K562 (cell line): Measurements from ENCODE around the gene TSPAN13. TPM values are rescaled to one million over a fixed set of nuclear protein-coding genes. Genes with fewer than 3 reads are reported as not detected.
A peak's percentile ranks its signal among the peaks of the same experiment; 100 is the strongest.

Experiments used
- CCNT2 ChIP-seq: IDR thresholded peaks from 2 replicates; pipeline ENCODE4 v1.6.1; 2011; ENCODE audit warnings: borderline replicate concordance, low read depth, mild to moderate bottlenecking, moderate library complexity, mixed read lengths, low read length; ENCODE audit not compliant: insufficient read length; ENCODE audit errors: extremely low read depth
- E2F3 ChIP-seq: fragments of 250-450 bp; sonication (Bioruptor Pico); IDR thresholded peaks from 2 replicates; pipeline ENCODE4 v1.4.0; 2020; ENCODE audit warnings: mild to moderate bottlenecking
- MIER1 ChIP-seq: fragments of 450-650 bp; IDR thresholded peaks from 2 replicates; pipeline ENCODE4 v1.6.1; 2016; ENCODE audit warnings: antibody characterized with exemption, mild to moderate bottlenecking, low read depth
- NFE2L1 ChIP-seq: fragments of 450-650 bp; IDR thresholded peaks from 2 replicates; pipeline ENCODE4 v1.6.1; 2016; ENCODE audit warnings: missing genetic modification characterization, low read depth, mild to moderate bottlenecking, missing compliant biosample characterization, moderate library complexity, borderline replicate concordance
- PHF20 ChIP-seq: fragments of 450-650 bp; IDR thresholded peaks from 2 replicates; pipeline ENCODE4 v1.6.1; 2018; ENCODE audit not compliant: partially characterized antibody
- POLR2A ChIP-seq: fragments of 450-650 bp; conservative IDR thresholded peaks from 2 replicates; pipeline ENCODE4 v1.6.1; 2016
- RAD51 ChIP-seq: fragments of 450-650 bp; IDR thresholded peaks from 2 replicates; pipeline ENCODE4 v1.7.1; 2016; ENCODE audit warnings: low read depth, mild to moderate bottlenecking, borderline replicate concordance
- RFX1 ChIP-seq: fragments of 450-650 bp; IDR thresholded peaks from 2 replicates; pipeline ENCODE4 v1.6.1; 2016; ENCODE audit warnings: mild to moderate bottlenecking, moderate library complexity
- TAL1 ChIP-seq: fragments of 450-650 bp; IDR thresholded peaks from 2 replicates; pipeline ENCODE4 v1.6.1; 2016; ENCODE audit warnings: mild to moderate bottlenecking
- ZBTB7A ChIP-seq: IDR thresholded peaks from 2 replicates; pipeline ENCODE4 v1.6.1; 2011; ENCODE audit warnings: low read depth, mild to moderate bottlenecking, low read length, moderate library complexity, borderline replicate concordance; ENCODE audit not compliant: control insufficient read depth
- ZKSCAN1 ChIP-seq: fragments of 150-350 bp; IDR thresholded peaks from 2 replicates; pipeline ENCODE4 v1.6.1; 2016; ENCODE audit warnings: low read depth, low read length
- ZNF184 ChIP-seq: sonication (generic); formaldehyde crosslinking; IDR thresholded peaks from 2 replicates; pipeline ENCODE4 v1.5.0; 2020; ENCODE audit warnings: missing genetic modification reagents
- ZNF253 ChIP-seq: fragments of 250-450 bp; sonication (Bioruptor Pico); conservative IDR thresholded peaks from 2 replicates; pipeline ENCODE4 v1.6.1; 2021; ENCODE audit warnings: mild to moderate bottlenecking
- ZNF717 ChIP-seq: fragments of 250-450 bp; sonication (Bioruptor Pico); IDR thresholded peaks from 2 replicates; pipeline ENCODE4 v1.5.0; 2021
- polyA plus RNA-seq, 8 experiments: library from polyadenylated mRNA; depleted of rRNA in 4 of 8; stranded (reverse) in 5 of 8; unstranded in 3 of 8; fragments of >200 nt; fragmentation: Nextera tagmentation in 2 of 8; fragmentation: Illumina TruSeq in 1 of 8; extraction: Ambion mirVana in 2 of 8; extraction: Trizol in 1 of 8; gene quantifications; 2 replicates each; pipeline versions ENCODE4 v1.2.1 to v1.2.3, GENCODE V29; 2011 to 2014; ENCODE audit warnings: inconsistent platforms in 1 of 8, missing spikeins in 1 of 8
- total RNA-seq, 7 experiments: library from RNA; depleted of rRNA in 6 of 7; stranded (reverse); fragments of >200 nt in 6 of 7; fragmentation: Illumina TruSeq in 2 of 7; extraction: Trizol in 2 of 7; gene quantifications; 2 replicates each; pipeline versions ENCODE4 v1.2.1 to v1.2.3, GENCODE V29; 2011 to 2021; ENCODE audit warnings: low replicate concordance in 1 of 7
- TF ChIP-seq, protein P1 (sequence below), 3 experiments: fragments of 200-800 bp in 1 of 3; fragments of 250-450 bp in 1 of 3; fragments of 450-650 bp in 1 of 3; sonication (Bioruptor Pico) in 1 of 3; sonication (Bioruptor generic) in 1 of 3; formaldehyde crosslinking in 1 of 3; IDR thresholded peaks; 2 replicates each; pipeline versions ENCODE4 v1.6.1 to v1.8.0; 2016 to 2022; ENCODE audit warnings: mild to moderate bottlenecking in 2 of 3, missing genetic modification characterization in 2 of 3, missing compliant biosample characterization in 1 of 3, moderate library complexity in 1 of 3
- TF ChIP-seq, protein P2 (sequence below): IDR thresholded peaks from 2 replicates; pipeline ENCODE4 v1.6.1; 2011; ENCODE audit warnings: borderline replicate concordance, low read depth, mild to moderate bottlenecking, moderate library complexity, low read length; ENCODE audit not compliant: insufficient read depth, poor library complexity, severe bottlenecking
- TF ChIP-seq, protein P3 (sequence below): sonication (generic); formaldehyde crosslinking; IDR thresholded peaks from 2 replicates; pipeline ENCODE4 v1.8.0; 2023; ENCODE audit warnings: mild to moderate bottlenecking, missing genetic modification reagents
- TF ChIP-seq, protein P4 (sequence below): fragments of 250-450 bp; sonication (Bioruptor Pico); IDR thresholded peaks from 2 replicates; pipeline ENCODE4 v1.5.0; 2022; ENCODE audit warnings: mild to moderate bottlenecking

Gene TSPAN13
- total and polyA plus RNA-seq, 9 of the 15 experiments (the other 6 are each of a cell fraction or from before 2014, with no cell fraction given), result 7.8 to 46.3 (median 20.0) TPM

DNA sequence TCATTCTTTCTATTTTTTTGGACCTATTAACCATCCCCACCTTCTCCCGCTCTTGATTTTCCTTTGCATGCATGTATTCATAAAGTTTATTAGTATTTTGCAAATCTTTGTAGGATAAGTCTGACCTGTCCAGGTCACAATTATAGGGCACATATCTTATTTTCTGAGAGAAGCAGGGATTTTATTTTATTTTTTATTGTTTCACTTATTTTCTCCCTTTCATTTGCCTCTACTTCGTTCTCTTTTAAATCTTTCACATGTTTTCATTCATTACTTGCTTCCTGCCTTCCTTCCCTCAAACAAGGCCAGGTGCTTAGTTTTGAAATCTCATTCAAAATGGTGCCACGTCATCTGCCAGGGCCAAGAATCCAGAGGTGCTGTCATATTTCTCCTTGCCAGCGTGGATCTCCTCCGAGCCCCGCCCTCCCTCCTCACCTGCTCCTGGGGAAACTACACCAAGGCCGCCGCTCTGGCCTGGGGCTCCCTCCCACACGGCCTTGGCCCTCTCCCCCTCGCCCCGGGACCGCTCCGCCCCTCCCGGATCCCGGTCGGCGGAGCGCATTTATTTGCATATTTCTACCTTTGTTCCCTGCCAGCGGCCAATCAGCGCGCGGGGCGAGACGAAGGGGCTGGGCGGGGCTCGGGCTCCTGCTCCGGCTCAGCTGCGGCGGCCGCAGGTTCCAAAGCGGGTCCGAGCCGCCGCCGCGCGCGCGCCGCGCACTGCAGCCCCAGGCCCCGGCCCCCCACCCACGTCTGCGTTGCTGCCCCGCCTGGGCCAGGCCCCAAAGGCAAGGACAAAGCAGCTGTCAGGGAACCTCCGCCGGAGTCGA, at the start of gene TSPAN13 (continued):
- peak; percentile 52 for TF ChIP-seq CCNT2
- TF ChIP-seq, protein P1, sequence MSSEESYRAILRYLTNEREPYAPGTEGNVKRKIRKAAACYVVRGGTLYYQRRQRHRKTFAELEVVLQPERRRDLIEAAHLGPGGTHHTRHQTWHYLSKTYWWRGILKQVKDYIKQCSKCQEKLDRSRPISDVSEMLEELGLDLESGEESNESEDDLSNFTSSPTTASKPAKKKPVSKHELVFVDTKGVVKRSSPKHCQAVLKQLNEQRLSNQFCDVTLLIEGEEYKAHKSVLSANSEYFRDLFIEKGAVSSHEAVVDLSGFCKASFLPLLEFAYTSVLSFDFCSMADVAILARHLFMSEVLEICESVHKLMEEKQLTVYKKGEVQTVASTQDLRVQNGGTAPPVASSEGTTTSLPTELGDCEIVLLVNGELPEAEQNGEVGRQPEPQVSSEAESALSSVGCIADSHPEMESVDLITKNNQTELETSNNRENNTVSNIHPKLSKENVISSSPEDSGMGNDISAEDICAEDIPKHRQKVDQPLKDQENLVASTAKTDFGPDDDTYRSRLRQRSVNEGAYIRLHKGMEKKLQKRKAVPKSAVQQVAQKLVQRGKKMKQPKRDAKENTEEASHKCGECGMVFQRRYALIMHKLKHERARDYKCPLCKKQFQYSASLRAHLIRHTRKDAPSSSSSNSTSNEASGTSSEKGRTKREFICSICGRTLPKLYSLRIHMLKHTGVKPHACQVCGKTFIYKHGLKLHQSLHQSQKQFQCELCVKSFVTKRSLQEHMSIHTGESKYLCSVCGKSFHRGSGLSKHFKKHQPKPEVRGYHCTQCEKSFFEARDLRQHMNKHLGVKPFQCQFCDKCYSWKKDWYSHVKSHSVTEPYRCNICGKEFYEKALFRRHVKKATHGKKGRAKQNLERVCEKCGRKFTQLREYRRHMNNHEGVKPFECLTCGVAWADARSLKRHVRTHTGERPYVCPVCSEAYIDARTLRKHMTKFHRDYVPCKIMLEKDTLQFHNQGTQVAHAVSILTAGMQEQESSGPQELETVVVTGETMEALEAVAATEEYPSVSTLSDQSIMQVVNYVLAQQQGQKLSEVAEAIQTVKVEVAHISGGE (CRISPR knock-in tag; IDR thresholded peaks at IDR 0.05), result no peak
- no peak for TF ChIP-seq PHF20
- TF ChIP-seq TAL1, result no peak
- peak; percentile 76; the same call in 1 of the 2 replicates for TF ChIP-seq ZBTB7A
- TF ChIP-seq ZNF253 (CRISPR knock-in tag), result no peak
- TF ChIP-seq NFE2L1 (tag), result no peak
- 0 out of 2 replicates have a peak, but pooled peaks have one; percentile 9 for TF ChIP-seq RAD51
- no peak for TF ChIP-seq RFX1
- TF ChIP-seq, protein P2, sequence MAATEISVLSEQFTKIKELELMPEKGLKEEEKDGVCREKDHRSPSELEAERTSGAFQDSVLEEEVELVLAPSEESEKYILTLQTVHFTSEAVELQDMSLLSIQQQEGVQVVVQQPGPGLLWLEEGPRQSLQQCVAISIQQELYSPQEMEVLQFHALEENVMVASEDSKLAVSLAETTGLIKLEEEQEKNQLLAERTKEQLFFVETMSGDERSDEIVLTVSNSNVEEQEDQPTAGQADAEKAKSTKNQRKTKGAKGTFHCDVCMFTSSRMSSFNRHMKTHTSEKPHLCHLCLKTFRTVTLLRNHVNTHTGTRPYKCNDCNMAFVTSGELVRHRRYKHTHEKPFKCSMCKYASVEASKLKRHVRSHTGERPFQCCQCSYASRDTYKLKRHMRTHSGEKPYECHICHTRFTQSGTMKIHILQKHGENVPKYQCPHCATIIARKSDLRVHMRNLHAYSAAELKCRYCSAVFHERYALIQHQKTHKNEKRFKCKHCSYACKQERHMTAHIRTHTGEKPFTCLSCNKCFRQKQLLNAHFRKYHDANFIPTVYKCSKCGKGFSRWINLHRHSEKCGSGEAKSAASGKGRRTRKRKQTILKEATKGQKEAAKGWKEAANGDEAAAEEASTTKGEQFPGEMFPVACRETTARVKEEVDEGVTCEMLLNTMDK, result no peak
- TF ChIP-seq, protein P3, sequence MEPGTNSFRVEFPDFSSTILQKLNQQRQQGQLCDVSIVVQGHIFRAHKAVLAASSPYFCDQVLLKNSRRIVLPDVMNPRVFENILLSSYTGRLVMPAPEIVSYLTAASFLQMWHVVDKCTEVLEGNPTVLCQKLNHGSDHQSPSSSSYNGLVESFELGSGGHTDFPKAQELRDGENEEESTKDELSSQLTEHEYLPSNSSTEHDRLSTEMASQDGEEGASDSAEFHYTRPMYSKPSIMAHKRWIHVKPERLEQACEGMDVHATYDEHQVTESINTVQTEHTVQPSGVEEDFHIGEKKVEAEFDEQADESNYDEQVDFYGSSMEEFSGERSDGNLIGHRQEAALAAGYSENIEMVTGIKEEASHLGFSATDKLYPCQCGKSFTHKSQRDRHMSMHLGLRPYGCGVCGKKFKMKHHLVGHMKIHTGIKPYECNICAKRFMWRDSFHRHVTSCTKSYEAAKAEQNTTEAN (CRISPR knock-in tag), result no peak
- TF ChIP-seq MIER1, result no peak
- no peak for TF ChIP-seq ZKSCAN1
- TF ChIP-seq, protein P4, sequence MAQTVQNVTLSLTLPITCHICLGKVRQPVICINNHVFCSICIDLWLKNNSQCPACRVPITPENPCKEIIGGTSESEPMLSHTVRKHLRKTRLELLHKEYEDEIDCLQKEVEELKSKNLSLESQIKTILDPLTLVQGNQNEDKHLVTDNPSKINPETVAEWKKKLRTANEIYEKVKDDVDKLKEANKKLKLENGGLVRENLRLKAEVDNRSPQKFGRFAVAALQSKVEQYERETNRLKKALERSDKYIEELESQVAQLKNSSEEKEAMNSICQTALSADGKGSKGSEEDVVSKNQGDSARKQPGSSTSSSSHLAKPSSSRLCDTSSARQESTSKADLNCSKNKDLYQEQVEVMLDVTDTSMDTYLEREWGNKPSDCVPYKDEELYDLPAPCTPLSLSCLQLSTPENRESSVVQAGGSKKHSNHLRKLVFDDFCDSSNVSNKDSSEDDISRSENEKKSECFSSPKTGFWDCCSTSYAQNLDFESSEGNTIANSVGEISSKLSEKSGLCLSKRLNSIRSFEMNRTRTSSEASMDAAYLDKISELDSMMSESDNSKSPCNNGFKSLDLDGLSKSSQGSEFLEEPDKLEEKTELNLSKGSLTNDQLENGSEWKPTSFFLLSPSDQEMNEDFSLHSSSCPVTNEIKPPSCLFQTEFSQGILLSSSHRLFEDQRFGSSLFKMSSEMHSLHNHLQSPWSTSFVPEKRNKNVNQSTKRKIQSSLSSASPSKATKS (CRISPR knock-in tag), result no peak
- TF ChIP-seq E2F3 (CRISPR knock-in tag), result no peak
- TF ChIP-seq POLR2A, result peak; percentile 51; the same call in 1 of the 2 replicates
- no peak for TF ChIP-seq ZNF717 (CRISPR knock-in tag)
- TF ChIP-seq ZNF184 (CRISPR knock-in tag), result no peak
